Natural killer cell (primary cell): ENCODE data around the gene DOCK7. TPM values are rescaled to one million over a fixed set of nuclear protein-coding genes. Genes with fewer than 3 reads are reported as not detected.

Experiments used
- ATAC-seq, 3 donors: fragments of 150-1000 bp in 2 of 3; fragments of 200-7000 bp in 1 of 3; cut with Tn5 transposase; 1 replicate in 1 of 3; 2 replicates in 2 of 3; pipeline ENCODE4 v1.10.0; 2021; ENCODE audit warnings: mild to moderate bottlenecking in 2 of 3, moderate library complexity in 2 of 3
- DNase-seq, 2 donors: peaks; one replicate each; pipeline versions ENCODE4 v3.0.0 to v3.0.0-alpha.2; 2013 to 2021; ENCODE audit warnings: mixed read lengths in 1 of 2
- H3K27ac ChIP-seq: one replicate; pipeline ENCODE4 v1.5.1; 2013; ENCODE audit warnings: mild to moderate bottlenecking, low read length
- H3K27me3 ChIP-seq: one replicate; pipeline ENCODE4 v1.6.1; 2013; ENCODE audit warnings: low read length; ENCODE audit not compliant: control insufficient read depth, insufficient read depth
- H3K36me3 ChIP-seq: one replicate; pipeline ENCODE4 v1.6.1; 2013; ENCODE audit warnings: low read length; ENCODE audit not compliant: control insufficient read depth, insufficient read depth
- H3K4me1 ChIP-seq: one replicate; pipeline ENCODE4 v1.6.1; 2013; ENCODE audit warnings: low read length; ENCODE audit not compliant: control insufficient read depth, insufficient read depth
- H3K4me3 ChIP-seq: one replicate; pipeline ENCODE4 v1.5.1; 2013; ENCODE audit warnings: low read length
- H3K9me3 ChIP-seq: one replicate; pipeline ENCODE4 v1.6.1; 2013; ENCODE audit warnings: low read length; ENCODE audit not compliant: control insufficient read depth, insufficient read depth
- H3K27ac Mint-ChIP-seq, 2 donors: one replicate each; pipeline ENCODE4 v1.8.0; 2022; ENCODE audit warnings: mild to moderate bottlenecking in 2 of 2, mixed read lengths in 2 of 2, moderate library complexity in 1 of 2
- H3K27me3 Mint-ChIP-seq, 2 donors: one replicate each; pipeline ENCODE4 v1.8.0; 2022; ENCODE audit warnings: low read depth in 2 of 2, mixed read lengths in 2 of 2
- H3K36me3 Mint-ChIP-seq: one replicate; pipeline ENCODE4 v1.8.0; 2022; ENCODE audit warnings: mixed read lengths
- H3K4me1 Mint-ChIP-seq, 2 donors: one replicate each; pipeline ENCODE4 v1.8.0; 2022; ENCODE audit warnings: mixed read lengths in 2 of 2
- H3K4me3 Mint-ChIP-seq: one replicate; pipeline ENCODE4 v1.8.0; 2022; ENCODE audit warnings: mild to moderate bottlenecking, moderate library complexity, mixed read lengths
- H3K9me3 Mint-ChIP-seq, 2 donors: one replicate each; pipeline ENCODE4 v1.8.0; 2022; ENCODE audit warnings: mixed read lengths in 2 of 2
- WGBS: methylation state at CpG from one replicate; pipeline ENCODE4 v1.1.7; 2013; ENCODE audit warnings: missing lambda C conversion rate; ENCODE audit not compliant: insufficient coverage; 5-methylcytosine and 5-hydroxymethylcytosine counted together
- intact Hi-C: fragments of 100-400 bp; cut with micrococcal nuclease; formaldehyde crosslinking; loops from one replicate; pipeline ENCODE4 v1.14.2; 2022
- total RNA-seq, 4 donors: library from RNA; stranded (reverse); fragments of 120-200 nt in 1 of 4; gene quantifications; one replicate each; pipeline versions ENCODE4 v1.2.3 to v1.2.4, GENCODE V29; 2013 to 2022
- TF ChIP-seq, protein P1 (sequence below): fragments of 200-600 bp; IDR thresholded peaks from one replicate; pipeline ENCODE4 v1.8.0; 2022; ENCODE audit warnings: antibody characterized with exemption

Gene DOCK7
- total RNA-seq, 3 donors from 2014 or later (not counting 1 experiment from before 2014, with no cell fraction given): 4.3 to 13.1 (median 6.0) TPM

DNA sequence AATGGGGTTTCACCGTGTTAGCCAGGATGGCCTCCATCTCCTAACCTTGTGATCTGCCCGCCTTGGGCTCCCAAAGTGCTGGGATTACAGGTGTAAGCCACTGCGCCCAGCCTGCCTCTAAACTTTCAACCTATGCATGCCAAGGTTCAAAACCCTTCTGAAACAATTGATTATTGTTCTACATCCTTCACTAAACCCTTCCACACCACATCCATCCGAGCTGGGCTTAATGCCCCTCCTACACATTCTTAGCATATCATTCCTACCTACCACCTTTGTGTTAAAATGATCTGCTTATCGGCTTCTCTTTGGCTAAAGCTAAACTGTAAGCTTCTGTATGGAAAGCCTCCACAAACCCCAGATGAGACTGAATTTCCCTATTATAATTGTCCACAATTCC, 40.8 kb upstream of the DOCK7 start:
- H3K27ac ChIP-seq: no peak overlapping the region
- H3K4me1 Mint-ChIP-seq: no peaks in the 10 kb centered on the region

DNA sequence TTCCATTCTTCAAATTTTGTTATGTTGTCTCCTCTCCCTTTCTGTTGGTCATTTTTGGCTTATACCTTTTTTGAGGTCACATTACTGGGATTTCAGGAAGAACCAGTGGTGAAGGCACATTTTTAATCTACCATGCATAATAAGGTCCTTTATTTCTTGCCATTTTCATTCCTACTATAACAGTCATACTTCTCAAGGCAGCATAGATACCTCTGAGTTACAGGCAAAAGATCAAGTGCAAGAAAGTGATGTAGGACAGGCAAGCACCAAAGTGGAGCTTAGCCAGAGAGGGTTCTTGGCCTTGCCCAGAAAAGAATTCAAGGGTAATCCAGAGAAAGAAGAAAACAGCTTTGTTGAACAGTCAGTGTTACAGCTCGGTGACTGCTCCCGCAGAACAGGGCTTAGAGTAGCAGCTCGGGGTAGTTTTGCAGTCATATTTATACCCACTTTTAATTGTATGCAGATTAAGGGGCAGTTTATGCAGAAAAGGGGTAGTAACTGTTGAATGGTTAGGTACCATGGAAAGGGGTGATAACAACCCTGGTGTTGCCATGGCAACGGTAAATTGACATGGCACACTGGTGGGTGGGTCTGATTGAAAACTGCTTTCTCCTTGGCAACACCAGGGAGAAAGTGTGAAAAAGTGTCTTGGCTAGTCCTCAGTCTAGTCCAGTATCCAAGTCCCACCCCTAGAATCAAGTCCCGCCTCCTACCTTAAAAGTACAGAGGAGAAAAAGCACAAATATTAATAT, 39.6 kb upstream of the DOCK7 start:
- Histone ChIP-seq H3K27me3 (no peaks in the 10 kb centered on the region), H3K36me3 (no peaks in the 10 kb centered on the region), H3K9me3 (no peaks in the 10 kb centered on the region), H3K4me1 (no peaks in the 10 kb centered on the region), H3K4me3 (no peak overlapping the region), H3K27ac (no peak overlapping the region)
- intact Hi-C loops: no loop called here
- Mint-ChIP-seq H3K27ac (no peak overlapping the region), H3K4me3 (no peak overlapping the region), H3K27me3 (peaks cover 11 to 32% of the 10 kb centered on the region in 2 donors), H3K9me3 (no peaks in the 10 kb centered on the region), H3K4me1 (no peaks in the 10 kb centered on the region), H3K36me3 (no peaks in the 10 kb centered on the region)
- 93% methylated on average over 3 of the region's 5 CpGs for WGBS
- DNase-seq (no peak), ATAC-seq (no peak)
- TF ChIP-seq, protein P1, sequence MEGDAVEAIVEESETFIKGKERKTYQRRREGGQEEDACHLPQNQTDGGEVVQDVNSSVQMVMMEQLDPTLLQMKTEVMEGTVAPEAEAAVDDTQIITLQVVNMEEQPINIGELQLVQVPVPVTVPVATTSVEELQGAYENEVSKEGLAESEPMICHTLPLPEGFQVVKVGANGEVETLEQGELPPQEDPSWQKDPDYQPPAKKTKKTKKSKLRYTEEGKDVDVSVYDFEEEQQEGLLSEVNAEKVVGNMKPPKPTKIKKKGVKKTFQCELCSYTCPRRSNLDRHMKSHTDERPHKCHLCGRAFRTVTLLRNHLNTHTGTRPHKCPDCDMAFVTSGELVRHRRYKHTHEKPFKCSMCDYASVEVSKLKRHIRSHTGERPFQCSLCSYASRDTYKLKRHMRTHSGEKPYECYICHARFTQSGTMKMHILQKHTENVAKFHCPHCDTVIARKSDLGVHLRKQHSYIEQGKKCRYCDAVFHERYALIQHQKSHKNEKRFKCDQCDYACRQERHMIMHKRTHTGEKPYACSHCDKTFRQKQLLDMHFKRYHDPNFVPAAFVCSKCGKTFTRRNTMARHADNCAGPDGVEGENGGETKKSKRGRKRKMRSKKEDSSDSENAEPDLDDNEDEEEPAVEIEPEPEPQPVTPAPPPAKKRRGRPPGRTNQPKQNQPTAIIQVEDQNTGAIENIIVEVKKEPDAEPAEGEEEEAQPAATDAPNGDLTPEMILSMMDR: no peak

More for the DNA sequence above, 40.8 kb upstream of the DOCK7 start:
- H3K4me1 ChIP-seq: no peaks in the 10 kb centered on the region
- Mint-ChIP-seq H3K27ac (no peak overlapping the region), H3K36me3 (no peaks in the 10 kb centered on the region), H3K4me3 (no peak overlapping the region), H3K27me3 (peaks cover 11 to 32% of the 10 kb centered on the region in 2 donors), H3K9me3 (no peaks in the 10 kb centered on the region)
- DNase-seq (no peak), ATAC-seq (no peak)
- intact Hi-C loops: no loop called here
- no peaks in the 10 kb centered on the region for H3K27me3 ChIP-seq
- TF ChIP-seq, protein P1: no peak
- 92% methylated on average over 5 of the region's 5 CpGs for WGBS
- H3K36me3 ChIP-seq: no peaks in the 10 kb centered on the region
- H3K9me3 ChIP-seq: no peaks in the 10 kb centered on the region
- H3K4me3 ChIP-seq: no peak overlapping the region

DNA sequence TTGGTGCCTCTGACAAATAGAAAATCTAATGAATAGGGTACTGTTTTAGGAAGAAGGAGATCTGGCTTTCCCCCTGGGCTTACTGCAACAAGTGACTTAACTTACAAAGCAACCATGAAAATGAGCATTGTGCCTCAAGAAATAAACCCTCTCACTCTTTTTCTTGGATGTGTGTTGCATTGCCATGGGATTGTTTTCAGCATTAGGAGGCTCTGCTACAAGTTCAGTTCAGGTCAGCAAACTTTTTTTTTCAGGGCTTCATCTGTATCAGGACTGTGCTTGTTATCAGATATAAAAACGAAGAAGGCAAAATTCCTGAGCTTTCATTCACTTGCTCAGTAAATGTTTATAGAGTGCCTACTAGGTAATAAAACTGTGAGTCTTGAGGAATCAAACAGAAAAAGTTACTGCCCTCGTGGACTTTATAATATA, 37.8 kb upstream of the DOCK7 start:
- no peaks in the 10 kb centered on the region for H3K9me3 ChIP-seq
- H3K36me3 ChIP-seq: no peaks in the 10 kb centered on the region
- DNase-seq (no peak), ATAC-seq (no peak)
- H3K36me3 Mint-ChIP-seq: no peaks in the 10 kb centered on the region
- H3K27ac Mint-ChIP-seq: no peak overlapping the region
- peaks cover 11 to 32% of the 10 kb centered on the region in 2 donors for H3K27me3 Mint-ChIP-seq
- H3K4me3 ChIP-seq: no peak overlapping the region
- H3K27me3 ChIP-seq: no peaks in the 10 kb centered on the region
- H3K4me3 Mint-ChIP-seq: no peak overlapping the region
- no peaks in the 10 kb centered on the region for H3K4me1 Mint-ChIP-seq
- TF ChIP-seq, protein P1: no peak
- H3K27ac ChIP-seq: no peak overlapping the region
- intact Hi-C loops: no loop called here
- H3K9me3 Mint-ChIP-seq: no peaks in the 10 kb centered on the region
- 80% methylated on average over 1 of the region's 2 CpGs for WGBS
- no peaks in the 10 kb centered on the region for H3K4me1 ChIP-seq

DNA sequence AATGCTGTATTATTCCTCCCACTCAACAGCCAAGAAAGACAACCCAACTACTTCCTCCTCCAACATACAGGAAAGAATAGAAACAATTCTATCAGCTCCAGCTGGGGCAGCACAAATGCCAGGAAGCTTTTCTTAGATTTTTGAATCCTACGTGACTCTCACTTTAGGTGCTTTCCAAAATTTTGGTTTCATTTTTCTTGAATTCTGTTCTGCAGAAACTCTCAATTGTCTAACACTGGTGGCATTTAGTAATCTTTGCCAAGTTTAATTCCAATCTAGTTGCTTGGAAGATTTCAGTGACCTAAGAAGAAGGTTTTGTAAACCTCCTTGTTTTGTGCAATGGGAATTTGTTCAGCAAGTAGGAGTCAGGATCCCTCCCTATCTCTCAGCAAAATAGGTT, 37.1 kb upstream of the DOCK7 start:
- Mint-ChIP-seq H3K9me3 (no peaks in the 10 kb centered on the region), H3K4me1 (no peaks in the 10 kb centered on the region), H3K27ac (no peak overlapping the region), H3K27me3 (peaks cover 11 to 29% of the 10 kb centered on the region in 2 donors), H3K36me3 (no peaks in the 10 kb centered on the region), H3K4me3 (no peak overlapping the region)
- TF ChIP-seq, protein P1: no peak
- Histone ChIP-seq H3K36me3 (no peaks in the 10 kb centered on the region), H3K4me3 (no peak overlapping the region), H3K4me1 (no peaks in the 10 kb centered on the region), H3K27me3 (no peaks in the 10 kb centered on the region), H3K9me3 (no peaks in the 10 kb centered on the region), H3K27ac (no peak overlapping the region)
- intact Hi-C loops: no loop called here
- WGBS: 50% methylated on average over 1 of the region's 1 CpG
- ATAC-seq (no peak), DNase-seq (no peak)
